ENCODE data around the gene ITPR2. TPM values are rescaled to one million over a fixed set of nuclear protein-coding genes. Genes with fewer than 3 reads are reported as not detected.

ITPR2 gene
- polyA plus RNA-seq, 1 of the 3 experiments (the other 2 are of a cell fraction), result 2.3 TPM

- Histone ChIP-seq H3K4me2 (no peak overlapping the region), H3K9me3 (no peaks in the 10 kb centered on the region), H3K27ac (ENCODE audit: low read depth in 2 of 2, low read length in 1 of 2) (no peak overlapping the region), H3K4me1 (ENCODE audit: control insufficient read depth in 1 of 2, insufficient read depth in 2 of 2, low read depth in 1 of 2, low read length in 1 of 2) (no peaks in the 10 kb centered on the region), H4K20me1 (ENCODE audit: insufficient read depth) (no peaks in the 10 kb centered on the region), H3K36me3 (replicated peaks in 1 of 2; ENCODE audit: control insufficient read depth in 1 of 2, insufficient read depth in 2 of 2, low read length in 1 of 2) (peaks cover 14 to 34% of the 10 kb centered on the region in 2 experiments), H3K9ac (no peak overlapping the region), H3K9me2 (no peaks in the 10 kb centered on the region), H3K27me3 (ENCODE audit: insufficient read depth) (no peaks in the 10 kb centered on the region), H3K79me2 (ENCODE audit: insufficient read depth) (no peaks in the 10 kb centered on the region), H2AFZ (ENCODE audit: low read depth) (no peak overlapping the region), H3F3A (replicated peaks; ENCODE audit: insufficient read depth) (peaks cover 3% of the 10 kb centered on the region), H3K4me3 (ENCODE audit: low read depth in 2 of 2, low read length in 1 of 2) (no peak overlapping the region)
- no peak for TF ChIP-seq RAD21 (IDR thresholded peaks at IDR 0.05; ENCODE audit: low read length)
- TF ChIP-seq NFIC (IDR thresholded peaks at IDR 0.05; ENCODE audit: borderline replicate concordance), result no peak
- no peak for TF ChIP-seq IRF3 (IDR thresholded peaks at IDR 0.05; ENCODE audit: low read depth, low read length)
- no peak for TF ChIP-seq PBX3 (IDR thresholded peaks at IDR 0.05)
- no peak for TF ChIP-seq SMC3 (IDR thresholded peaks at IDR 0.05; ENCODE audit: low read depth, low read length)
- no peak for TF ChIP-seq MXI1 (IDR thresholded peaks at IDR 0.05; ENCODE audit: low read depth, low read length)
- TF ChIP-seq FOXM1 (IDR thresholded peaks at IDR 0.05; ENCODE audit: low read depth), result no peak
- TF ChIP-seq CTCF (IDR thresholded peaks at IDR 0.05), result no peak
- ChIA-PET POLR2A (no interaction called here), CTCF (interaction anchor here (2.2 kb wide), 1 partner anchor 34 kb away, joined by 5 read pairs; no protein-coding TSS in a partner anchor)
- DNase-seq, result no peak
- WGBS (ENCODE audit: low lambda C conversion rate), result 92% methylated on average over 1 of the region's 1 CpG
These were observed 215.5 kb downstream of the ITPR2 start for GRCh38 chr12:26617513-26617912.

- peak; percentile 45 for DNase-seq
- Histone ChIP-seq H3K9me2 (no peaks in the 10 kb centered on the region), H3K36me3 (replicated peaks in 1 of 2; ENCODE audit: control insufficient read depth in 1 of 2, insufficient read depth in 2 of 2, low read length in 1 of 2) (peaks cover 0 to 8% of the 10 kb centered on the region in 2 experiments), H3K4me3 (ENCODE audit: low read depth in 2 of 2, low read length in 1 of 2) (no peak overlapping the region; a peak in 1 of 4 replicates), H3F3A (replicated peaks; ENCODE audit: insufficient read depth) (peaks cover 3% of the 10 kb centered on the region), H3K4me1 (ENCODE audit: control insufficient read depth in 1 of 2, insufficient read depth in 2 of 2, low read depth in 1 of 2, low read length in 1 of 2) (peaks cover 0 to 5% of the 10 kb centered on the region in 2 experiments; a peak in 1 of 4 replicates), H2AFZ (ENCODE audit: low read depth) (no peak overlapping the region), H3K9me3 (no peaks in the 10 kb centered on the region), H3K79me2 (ENCODE audit: insufficient read depth) (no peaks in the 10 kb centered on the region), H3K27me3 (ENCODE audit: insufficient read depth) (no peaks in the 10 kb centered on the region), H4K20me1 (ENCODE audit: insufficient read depth) (no peaks in the 10 kb centered on the region), H3K4me2 (no peak overlapping the region), H3K9ac (no peak overlapping the region), H3K27ac (ENCODE audit: low read depth in 2 of 2, low read length in 1 of 2) (no peak overlapping the region)
- peak; percentile 73 for TF ChIP-seq SMC3 (IDR thresholded peaks at IDR 0.05; ENCODE audit: low read depth, low read length)
- TF ChIP-seq RAD21 (IDR thresholded peaks at IDR 0.05; ENCODE audit: low read length), result peak; percentile 82
- TF ChIP-seq CTCF (IDR thresholded peaks at IDR 0.05), result peak; percentile 69
- TF ChIP-seq TAF1 (IDR thresholded peaks at IDR 0.05; ENCODE audit: borderline replicate concordance, low read depth, low read length), result no peak
- WGBS (ENCODE audit: low lambda C conversion rate), result 56% methylated on average over 3 of the region's 3 CpGs
- ChIA-PET CTCF (interaction anchor here (0.6 to 2.9 kb wide), 44 partner anchors 9 to 520 kb away, joined by 3 to 56 read pairs (median 5); partner anchors contain the start of gene BHLHE41), POLR2A (interaction anchor here (0.9 kb wide), 1 partner anchor 493 kb away, joined by 3 read pairs; no protein-coding TSS in a partner anchor)
These were observed 218.9 kb downstream of the ITPR2 start for GRCh38 chr12:26614011-26614616.
